Activated CD4-positive, alpha-beta T cell treated with anti-CD3 and anti-CD28 coated beads for 36 hours (primary cell): Measurements from ENCODE around the gene ZNF687. TPM values are rescaled to one million over a fixed set of nuclear protein-coding genes. Genes with fewer than 3 reads are reported as not detected.

Experiments
- ATAC-seq: fragments of 200-7000 bp; cut with Tn5 transposase; one replicate; pipeline ENCODE4 v1.10.0; 2021; ENCODE audit warnings: mild to moderate bottlenecking, moderate library complexity
- CTCF ChIA-PET: fragments of 350-600 bp; sonication (Branson Sonifier 250); formaldehyde crosslinking; loops from one replicate; lab custom pipeline; 2021; ENCODE audit warnings: antibody characterized with exemption; lab: Charles Lee
- POLR2A ChIA-PET: fragments of 350-600 bp; sonication (Branson Sonifier 250); formaldehyde crosslinking; loops from one replicate; lab custom pipeline; 2021; ENCODE audit warnings: antibody characterized with exemption, inconsistent platforms; lab: Charles Lee
- DNase-seq: peaks from one replicate; pipeline ENCODE4 v3.0.0-alpha.2; 2020
- H3K27ac Mint-ChIP-seq: one replicate; pipeline ENCODE4 v1.8.0; 2021; ENCODE audit warnings: mixed read lengths
- H3K27me3 Mint-ChIP-seq: one replicate; pipeline ENCODE4 v1.8.0; 2021; ENCODE audit warnings: mixed read lengths
- H3K36me3 Mint-ChIP-seq: one replicate; pipeline ENCODE4 v1.8.0; 2021; ENCODE audit warnings: low read depth, mixed read lengths
- H3K4me1 Mint-ChIP-seq: one replicate; pipeline ENCODE4 v1.8.0; 2021; ENCODE audit warnings: mixed read lengths
- H3K4me3 Mint-ChIP-seq: one replicate; pipeline ENCODE4 v1.8.0; 2021; ENCODE audit warnings: mild to moderate bottlenecking, moderate library complexity, mixed read lengths
- H3K9me3 Mint-ChIP-seq: one replicate; pipeline ENCODE4 v1.8.0; 2021; ENCODE audit warnings: low read depth, mixed read lengths
- intact Hi-C, 2 experiments: fragments of 100-400 bp; cut with DNase I in 1 of 2; cut with micrococcal nuclease in 1 of 2; formaldehyde crosslinking; loops; one replicate each; pipeline versions ENCODE4 v1.14.2 to v1.15.1; 2022 to 2024; cut with DNase I, micrococcal nuclease
- total RNA-seq, 2 experiments: library from RNA; stranded (reverse); gene quantifications; one replicate each; pipeline ENCODE4 v1.2.3, GENCODE V29; 2021

Gene ZNF687
- total RNA-seq, 2 experiments from 2014 or later: 27.2 to 30.1 TPM

DNA sequence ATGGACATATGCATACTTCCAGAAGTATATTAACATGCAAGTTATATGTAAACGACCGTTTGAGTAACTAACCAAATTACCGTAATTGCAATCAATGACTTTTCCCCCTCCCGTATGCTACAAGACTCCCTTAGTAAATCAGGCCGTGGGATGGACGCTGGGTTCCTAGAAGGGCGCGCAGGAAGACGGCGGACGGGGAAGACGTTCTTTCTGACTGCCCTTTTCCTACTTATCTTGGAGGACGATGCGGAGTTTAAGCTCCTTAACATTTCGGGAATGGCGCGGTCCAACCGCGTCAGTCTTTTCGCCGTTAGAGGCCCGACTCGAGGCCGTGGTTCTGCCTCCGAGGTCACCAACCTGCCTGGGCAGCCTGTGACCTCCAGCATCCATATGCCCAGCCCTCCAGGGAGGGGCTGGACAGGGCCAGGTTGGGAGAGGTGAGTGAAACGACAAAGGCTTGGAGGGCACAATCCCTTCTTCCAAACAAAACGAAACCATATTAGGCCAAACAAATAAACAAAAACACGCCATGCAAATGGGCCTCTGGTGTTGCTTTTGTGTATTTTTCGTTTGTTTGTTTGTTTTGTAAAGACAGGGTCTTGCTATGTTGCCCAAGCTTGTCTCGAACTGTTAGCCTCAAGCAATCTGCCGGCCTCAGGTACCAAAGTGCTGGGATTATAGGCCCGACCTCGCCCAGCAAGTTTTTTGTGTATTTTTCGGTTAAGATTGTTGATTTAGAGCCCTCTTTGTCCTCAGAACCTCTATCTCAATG, 46.0 kb downstream of the ZNF687 start:
- H3K4me1 Mint-ChIP-seq: peaks cover 26% of the 10 kb centered on the region
- no peaks in the 10 kb centered on the region for H3K27me3 Mint-ChIP-seq
- DNase-seq: peak; percentile 26
- peak overlapping the region; percentile 92 for H3K4me3 Mint-ChIP-seq
- peak overlapping the region; percentile 95 for H3K27ac Mint-ChIP-seq
- ChIA-PET CTCF (interaction anchor here (0.6 to 8.5 kb wide), 10 partner anchors 8 to 78 kb away, joined by 3 to 80 read pairs (median 4); partner anchors contain the start of gene RFX5), POLR2A (interaction anchor here (0.6 to 3.1 kb wide), 8 partner anchors 13 to 463 kb away, joined by 3 to 29 read pairs (median 5); partner anchors contain the start of genes PSMD4, TDRKH and ZNF687)
- intact Hi-C loops: loop anchor here (1.0 to 5.0 kb wide), 17 partner anchors 12 to 766 kb away; partner anchors contain the start of genes RFX5 (in 2 of the 2), C2CD4D (in 1 of the 2), GABPB2 (in 1 of the 2) and MRPL9 (in 1 of the 2)
- ATAC-seq: peak; percentile 25
- H3K36me3 Mint-ChIP-seq: peaks cover 21% of the 10 kb centered on the region
- no peaks in the 10 kb centered on the region for H3K9me3 Mint-ChIP-seq

DNA sequence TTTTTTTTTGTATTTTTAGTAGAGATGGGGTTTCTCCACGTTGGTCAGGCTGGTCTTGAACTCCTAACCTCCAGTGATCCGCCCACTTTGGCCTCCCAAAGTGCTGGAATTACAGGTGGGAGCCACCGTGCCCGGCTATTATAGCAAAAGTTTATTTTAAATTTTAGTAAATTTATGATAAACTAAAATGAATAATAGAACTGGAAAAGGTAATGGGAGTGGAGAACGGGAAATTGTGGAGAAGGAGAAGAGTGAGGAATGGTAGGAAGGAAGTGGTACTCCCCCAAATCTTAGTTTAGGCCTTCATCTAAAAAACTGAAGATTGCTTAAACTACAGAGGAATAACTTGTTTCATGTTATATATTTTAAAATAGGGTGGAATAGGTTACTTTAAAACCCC, 52.7 kb downstream of the ZNF687 start:
- CTCF ChIA-PET: interaction anchor here (0.6 to 11.0 kb wide), 2 partner anchors 31 to 32 kb away, joined by 4 to 203 read pairs; no protein-coding TSS in a partner anchor
- Mint-ChIP-seq H3K4me1 (peaks cover under 1% of the 10 kb centered on the region), H3K4me3 (no peak overlapping the region), H3K36me3 (no peaks in the 10 kb centered on the region), H3K27me3 (no peaks in the 10 kb centered on the region), H3K27ac (no peak overlapping the region), H3K9me3 (no peaks in the 10 kb centered on the region)
- ATAC-seq (no peak), DNase-seq (no peak)
- intact Hi-C loops: no loop called here
- POLR2A ChIA-PET: interaction anchor here (0.6 kb wide), 1 partner anchor 245 kb away, joined by 4 read pairs; no protein-coding TSS in a partner anchor

DNA sequence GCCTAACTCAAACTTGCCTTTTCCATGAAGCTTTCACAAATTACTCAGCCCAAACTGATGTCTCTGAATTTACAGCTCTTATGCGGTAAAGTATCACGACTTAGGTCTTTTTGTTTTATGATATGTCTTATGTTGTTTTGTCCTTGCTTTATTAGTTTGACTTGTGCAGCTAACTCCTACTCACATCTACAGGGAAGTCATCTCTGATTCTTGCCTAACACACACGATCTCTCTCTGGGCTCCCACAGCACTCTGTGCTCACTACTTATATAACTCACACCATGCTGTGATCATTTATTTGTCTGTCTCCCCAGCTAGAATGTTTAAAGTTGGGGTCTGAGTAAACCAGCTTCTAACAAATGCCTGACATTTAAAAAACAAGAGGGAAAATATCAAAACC, 54.5 kb downstream of the ZNF687 start:
- DNase-seq (no peak), ATAC-seq (no peak)
- no peak overlapping the region for H3K4me3 Mint-ChIP-seq
- no peaks in the 10 kb centered on the region for H3K9me3 Mint-ChIP-seq
- H3K4me1 Mint-ChIP-seq: peaks cover 8% of the 10 kb centered on the region
- H3K36me3 Mint-ChIP-seq: peaks cover 2% of the 10 kb centered on the region
- H3K27me3 Mint-ChIP-seq: no peaks in the 10 kb centered on the region
- CTCF ChIA-PET: interaction anchor here (0.6 to 11.0 kb wide), 5 partner anchors 10 to 398 kb away, joined by 4 to 203 read pairs (median 5); partner anchors contain the start of gene PI4KB
- intact Hi-C loops: no loop called here
- POLR2A ChIA-PET: no interaction called here
- no peak overlapping the region for H3K27ac Mint-ChIP-seq

DNA sequence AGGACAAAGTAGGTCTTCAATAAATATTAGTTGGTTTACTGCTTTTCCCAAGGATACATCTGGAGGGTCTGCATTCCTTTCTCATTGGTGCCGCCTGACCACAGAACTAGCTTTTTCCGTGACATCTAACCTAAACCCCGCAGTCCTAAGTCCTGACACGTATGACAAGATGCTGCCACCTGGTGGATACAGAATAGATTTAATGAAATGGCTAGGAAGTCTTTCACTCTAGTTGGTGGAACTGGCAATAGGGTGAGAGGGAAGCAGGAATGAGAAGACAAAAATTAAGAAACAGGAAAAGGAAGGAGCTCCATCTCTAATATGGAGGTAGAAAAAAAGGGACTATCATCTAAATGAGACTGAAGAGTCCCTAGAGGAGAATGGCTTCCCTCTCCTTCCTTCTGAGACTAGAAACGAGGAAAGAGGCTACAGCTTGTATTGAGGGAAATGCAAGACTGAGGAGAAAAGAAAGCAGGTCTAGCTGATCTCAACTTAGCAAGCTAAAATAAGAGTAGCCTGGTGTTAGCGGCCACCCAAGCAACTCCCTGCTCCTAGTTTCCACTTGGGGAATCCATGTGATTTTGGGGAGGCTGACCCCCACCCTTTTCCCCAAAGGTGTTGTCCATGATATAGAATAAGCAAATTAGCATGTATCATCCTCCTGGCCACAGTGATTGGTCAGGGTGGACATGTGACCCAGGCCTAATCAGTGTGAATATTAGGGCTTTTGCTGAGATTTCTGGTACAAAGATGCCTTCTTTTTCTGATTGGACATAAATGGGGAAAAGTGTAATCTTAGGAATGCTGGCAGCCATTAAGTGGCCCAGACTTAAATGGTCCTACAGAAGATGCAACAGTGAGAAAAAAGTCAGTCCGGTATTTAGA, 59.0 kb downstream of the ZNF687 start:
- Mint-ChIP-seq H3K36me3 (peaks cover 29% of the 10 kb centered on the region), H3K4me3 (no peak overlapping the region), H3K27me3 (no peaks in the 10 kb centered on the region), H3K4me1 (peaks cover 24% of the 10 kb centered on the region), H3K9me3 (no peaks in the 10 kb centered on the region), H3K27ac (peak overlapping the region; percentile 39)
- ChIA-PET CTCF (interaction anchor here (0.6 to 11.0 kb wide), 43 partner anchors 9 to 302 kb away, joined by 3 to 203 read pairs (median 5); partner anchors contain the start of genes CGN, PI4KB and ZNF687), POLR2A (interaction anchor here (0.6 to 2.1 kb wide), 4 partner anchors 14 to 58 kb away, joined by 3 to 19 read pairs (median 4); partner anchors contain the start of gene PI4KB)
- ATAC-seq (peak; percentile 91), DNase-seq (peak; percentile 65)
- intact Hi-C loops: loop anchor here (1.0 to 2.0 kb wide), 5 partner anchors 14 to 145 kb away; partner anchors contain the start of genes PI4KB (in 1 of the 2) and ZNF687 (in 1 of the 2)

Other genes starting within 250 kb of the ZNF687 start
- gene BNIPL, start 245.7 kb upstream of the ZNF687 start, total RNA-seq: 1 to 10 TPM in 1 of 2 experiments, under 1 TPM in 1; 0.98 to 1.6 TPM
- 1 to 10 TPM; 1.3 to 1.5 TPM for gene C1orf56, start 234.5 kb upstream of the ZNF687 start, total RNA-seq
- 100 to 1,000 TPM in 1 of 2 experiments, 10 to 100 TPM in 1; 95.4 to 101 TPM for gene CDC42SE1, start 222.7 kb upstream of the ZNF687 start, total RNA-seq
- gene MLLT11, start 221.9 kb upstream of the ZNF687 start, total RNA-seq: 1 to 10 TPM; 3.3 to 4.4 TPM
- gene GABPB2, start 211.5 kb upstream of the ZNF687 start, total RNA-seq: 10 to 100 TPM; 16.6 to 19.2 TPM
- 1 to 10 TPM; 3.2 to 3.5 TPM for gene SEMA6C, start 135.7 kb upstream of the ZNF687 start, total RNA-seq
- 10 to 100 TPM; 18.4 to 19.2 TPM for gene TNFAIP8L2, start 125.7 kb upstream of the ZNF687 start, total RNA-seq
- gene LYSMD1, start 116.4 kb upstream of the ZNF687 start, total RNA-seq: 1 to 10 TPM; 4.3 to 5.1 TPM
- 10 to 100 TPM; 64.3 to 90.8 TPM for gene SCNM1, start 116.2 kb upstream of the ZNF687 start, total RNA-seq
- gene TMOD4, start 106.3 kb upstream of the ZNF687 start, total RNA-seq: 1 to 10 TPM in 1 of 2 experiments, under 1 TPM in 1; 0.69 to 2.3 TPM
- 10 to 100 TPM; 77.1 to 77.8 TPM for gene VPS72, start 92.1 kb upstream of the ZNF687 start, total RNA-seq
- gene PIP5K1A, start 83.7 kb upstream of the ZNF687 start, total RNA-seq: 10 to 100 TPM; 74.5 to 85.1 TPM
- 100 to 1,000 TPM; 187 to 243 TPM for gene PSMD4, start 27.6 kb upstream of the ZNF687 start, total RNA-seq
- 10 to 100 TPM; 53.0 to 54.5 TPM for gene PI4KB, start 45.1 kb downstream of the ZNF687 start, total RNA-seq
- 10 to 100 TPM; 47.6 to 50.4 TPM for gene RFX5, start 65.0 kb downstream of the ZNF687 start, total RNA-seq
- not detected for gene SELENBP1, start 90.4 kb downstream of the ZNF687 start, total RNA-seq
- 100 to 1,000 TPM; 315 to 351 TPM for gene PSMB4, start 117.3 kb downstream of the ZNF687 start, total RNA-seq
- 100 to 1,000 TPM in 1 of 2 experiments, 10 to 100 TPM in 1; 81.3 to 104 TPM for gene POGZ, start 177.2 kb downstream of the ZNF687 start, total RNA-seq
- gene CGN, start 229.1 kb downstream of the ZNF687 start, total RNA-seq: 1 to 10 TPM in 1 of 2 experiments, under 1 TPM in 1; 0.67 to 1.4 TPM